ENCODE measurements around the gene CRABP2. TPM values are rescaled to one million over a fixed set of nuclear protein-coding genes. Genes with fewer than 3 reads are reported as not detected.

The CRABP2 gene
- total RNA-seq, 1 donor from 2014 or later = 110 TPM

- Mint-ChIP-seq H3K4me3 (no peak overlapping the region), H3K27ac (no peak overlapping the region), H3K27me3 (ENCODE audit: insufficient read depth, low read depth) (peaks cover 47% of the 10 kb centered on the region), H3K9me3 (no peaks in the 10 kb centered on the region), H3K36me3 (no peaks in the 10 kb centered on the region), H3K4me1 (peaks cover 5% of the 10 kb centered on the region)
- Histone ChIP-seq H3K27ac (no peak overlapping the region), H3K79me2 (ENCODE audit: low read depth) (no peaks in the 10 kb centered on the region), H3K9me3 (ENCODE audit: low read depth) (no peaks in the 10 kb centered on the region), H3K27me3 (peaks cover 100% of the 10 kb centered on the region), H4K20me1 (ENCODE audit: low read depth) (peaks cover 43% of the 10 kb centered on the region), H3F3A (ENCODE audit: low read depth) (no peaks in the 10 kb centered on the region), H3K4me1 (peaks cover 7% of the 10 kb centered on the region), H3K4me3 (no peak overlapping the region), H3K9ac (no peak overlapping the region), H2AFZ (replicated peaks) (no peak overlapping the region), H3K36me3 (no peaks in the 10 kb centered on the region), H3K4me2 (no peak overlapping the region)
- TF ChIP-seq EZH2 (IDR thresholded peaks at IDR 0.05) (no peak), CTCF (IDR thresholded peaks at IDR 0.05) (no peak)
- peak; percentile 91 for DNase-seq (ENCODE audit: low spot score)
Measured at GRCh38 chr1:156652131-156652991, 53.0 kb downstream of the CRABP2 start.

Other genes with a start within 250 kb of the CRABP2 start
- 1.8 and 7.1 TPM in 2 replicates for gene MEF2D, start 204.8 kb downstream of the CRABP2 start, total RNA-seq (ENCODE audit: low replicate concordance)
- gene IQGAP3, start 133.0 kb downstream of the CRABP2 start, total RNA-seq (ENCODE audit: low replicate concordance) = 31.5 and 59.2 TPM in 2 replicates
- gene TTC24, start 125.9 kb downstream of the CRABP2 start, total RNA-seq (ENCODE audit: low replicate concordance) = not detected in 2 replicates
- 32.8 and 51.3 TPM in 2 replicates for gene NAXE, start 113.8 kb downstream of the CRABP2 start, total RNA-seq (ENCODE audit: low replicate concordance)
- 17.2 and 18.6 TPM in 2 replicates for gene GPATCH4, start 104.1 kb downstream of the CRABP2 start, total RNA-seq (ENCODE audit: low replicate concordance)
- gene HAPLN2, start 86.2 kb downstream of the CRABP2 start, total RNA-seq (ENCODE audit: low replicate concordance) = 0.65 TPM in 1 of 2 replicates, not detected in the other
- 0.46 TPM in 1 of 2 replicates, not detected in the other for gene BCAN, start 63.5 kb downstream of the CRABP2 start, total RNA-seq (ENCODE audit: low replicate concordance)
- 83.8 and 219 TPM in 2 replicates for gene NES, start 28.2 kb downstream of the CRABP2 start, total RNA-seq (ENCODE audit: low replicate concordance)
- 21.4 and 26.5 TPM in 2 replicates for gene METTL25B, start 22.9 kb upstream of the CRABP2 start, total RNA-seq (ENCODE audit: low replicate concordance)
- gene ISG20L2, start 23.2 kb upstream of the CRABP2 start, total RNA-seq (ENCODE audit: low replicate concordance) = 17.4 and 23.7 TPM in 2 replicates
- gene MRPL24, start 35.5 kb upstream of the CRABP2 start, total RNA-seq (ENCODE audit: low replicate concordance) = 21.4 and 24.7 TPM in 2 replicates
- 246 and 366 TPM in 2 replicates for gene HDGF, start 46.1 kb upstream of the CRABP2 start, total RNA-seq (ENCODE audit: low replicate concordance)
- gene PRCC, start 62.0 kb upstream of the CRABP2 start, total RNA-seq (ENCODE audit: low replicate concordance) = 30.1 and 43.1 TPM in 2 replicates
- gene SH2D2A, start 111.3 kb upstream of the CRABP2 start, total RNA-seq (ENCODE audit: low replicate concordance) = 1.2 TPM in 1 of 2 replicates, not detected in the other
- not detected in 2 replicates for gene INSRR, start 153.5 kb upstream of the CRABP2 start, total RNA-seq (ENCODE audit: low replicate concordance)
- 0.15 TPM in 1 of 2 replicates, not detected in the other for gene NTRK1, start 155.3 kb upstream of the CRABP2 start, total RNA-seq (ENCODE audit: low replicate concordance)
- 0.06 TPM in 1 of 2 replicates, not detected in the other for gene PEAR1, start 188.1 kb upstream of the CRABP2 start, total RNA-seq (ENCODE audit: low replicate concordance)
- not detected in 2 replicates for gene LRRC71, start 215.0 kb upstream of the CRABP2 start, total RNA-seq (ENCODE audit: low replicate concordance)